K562 (cell line): ENCODE measurements around the gene PES1. TPM values are rescaled to one million over a fixed set of nuclear protein-coding genes. Genes with fewer than 3 reads are reported as not detected.

Source experiments
- ATAC-seq: fragments of 200-7000 bp; cut with Tn5 transposase; 3 replicates; pipeline ENCODE4 v1.9.1; 2020; ENCODE audit warnings: moderate library complexity
- BruUV-seq: library from RNA; stranded (reverse); fragments of 400-500 nt; replicated peaks from 2 replicates; lab custom pipeline; 2021; lab: Mats Ljungman, UMichigan
- CTCF ChIA-PET: fragments of 300-600 bp; formaldehyde crosslinking; extraction: SDS; loops from one replicate; lab custom pipeline; 2021; ENCODE audit warnings: low intra/inter-chr PET ratio; lab: Yijun Ruan, JAX
- POLR2A ChIA-PET: fragments of 300-600, 350-650 bp; sonication (Branson Sonifier 250); formaldehyde crosslinking; extraction: SDS; loops from one replicate; lab custom pipeline; 2021; ENCODE audit warnings: antibody characterized with exemption, inconsistent platforms; lab: Yijun Ruan, JAX
- DNase-seq, 4 experiments: peaks; one replicate each; pipeline versions ENCODE4 v3.0.0 to v3.0.0-alpha.2; 2011 to 2018; ENCODE audit warnings: low spot score in 3 of 4, mixed read lengths in 3 of 4; ENCODE audit errors: extremely low read depth in 1 of 4
- FAIRE-seq: peaks from 2 replicates; lab custom pipeline; 2011; peaks lifted over from hg19 to GRCh38; lab: Jason Lieb, UNC
- H2AFZ ChIP-seq: 2 replicates; pipeline ENCODE4 v1.6.0; 2011; ENCODE audit warnings: low read depth, low read length, control low read depth, inconsistent platforms
- H3K27ac ChIP-seq: fragments of 200-600 bp; 3 replicates; pipeline ENCODE4 v1.8.0; 2011; ENCODE audit warnings: low read depth, mild to moderate bottlenecking, control low read depth, inconsistent platforms, low read length, moderate library complexity, mixed read lengths; ENCODE audit errors: extremely low read depth
- H3K27me3 ChIP-seq, 2 experiments: fragments of 300-600 bp in 1 of 2; 2 replicates in 1 of 2; 3 replicates in 1 of 2; pipeline versions ENCODE4 v1.6.0 to v1.8.0; 2011; ENCODE audit warnings: inconsistent platforms in 2 of 2, low read length in 2 of 2, mild to moderate bottlenecking in 1 of 2, mixed read lengths in 1 of 2, moderate library complexity in 1 of 2; ENCODE audit not compliant: control insufficient read depth in 2 of 2, insufficient read depth in 2 of 2
- H3K36me3 ChIP-seq: fragments of 300-600 bp; 3 replicates; pipeline ENCODE4 v1.8.0; 2011; ENCODE audit warnings: mild to moderate bottlenecking, low read length, inconsistent platforms; ENCODE audit not compliant: control insufficient read depth, insufficient read depth
- H3K4me1 ChIP-seq, 2 experiments: fragments of 200-600 bp in 1 of 2; replicated peaks in 1 of 2; 2 replicates in 1 of 2; 3 replicates in 1 of 2; pipeline versions ENCODE4 v1.5.1 to v1.8.0; 2011; ENCODE audit warnings: inconsistent platforms in 2 of 2, low read length in 2 of 2, mild to moderate bottlenecking in 1 of 2, mixed read lengths in 1 of 2, moderate library complexity in 1 of 2; ENCODE audit not compliant: control insufficient read depth in 2 of 2, insufficient read depth in 2 of 2
- H3K4me2 ChIP-seq: 2 replicates; pipeline ENCODE4 v1.6.1; 2011; ENCODE audit warnings: low read length, control low read depth, inconsistent platforms, mixed read lengths; ENCODE audit not compliant: insufficient read depth
- H3K4me3 ChIP-seq: fragments of 200-600 bp; sonication (generic), shearing (Covaris generic); 2 replicates; pipeline ENCODE4 v1.5.1; 2016; ENCODE audit warnings: control low read depth, inconsistent platforms
- H3K79me2 ChIP-seq: fragments of 200-600 bp; 3 replicates; pipeline ENCODE4 v1.8.0; 2011; ENCODE audit warnings: low read length, inconsistent platforms; ENCODE audit not compliant: control insufficient read depth, insufficient read depth
- H3K9ac ChIP-seq, 2 experiments: 2 replicates each; pipeline versions ENCODE4 v1.6.0 to v1.6.1; 2011; ENCODE audit warnings: low read depth in 2 of 2, low read length in 2 of 2, control low read depth in 1 of 2, inconsistent platforms in 1 of 2, mild to moderate bottlenecking in 1 of 2, mixed read lengths in 1 of 2; ENCODE audit not compliant: insufficient read depth in 1 of 2
- H3K9me1 ChIP-seq: one replicate; pipeline ENCODE4 v1.6.0; 2011; ENCODE audit warnings: inconsistent platforms, mild to moderate bottlenecking, low read length, moderate library complexity; ENCODE audit not compliant: control insufficient read depth, insufficient read depth
- H3K9me3 ChIP-seq: replicated peaks from 2 replicates; pipeline ENCODE4 v1.5.1; 2011; ENCODE audit warnings: low read depth, low read length, inconsistent platforms; ENCODE audit not compliant: control insufficient read depth, insufficient read depth
- H4K20me1 ChIP-seq: replicated peaks from 2 replicates; pipeline ENCODE4 v1.6.1; 2011; ENCODE audit warnings: low read length, inconsistent platforms, mixed read lengths; ENCODE audit not compliant: control insufficient read depth, insufficient read depth
- ARID3B ChIP-seq: fragments of 250-450 bp; sonication (Bioruptor Pico); IDR thresholded peaks from 2 replicates; pipeline ENCODE4 v1.4.0; 2020; ENCODE audit warnings: borderline replicate concordance
- ETS2 ChIP-seq: IDR thresholded peaks from 2 replicates; pipeline ENCODE4 v1.6.1; 2016; ENCODE audit warnings: borderline replicate concordance, missing genetic modification characterization, mild to moderate bottlenecking, moderate library complexity, missing compliant biosample characterization; ENCODE audit not compliant: poor library complexity, severe bottlenecking
- LCOR ChIP-seq: sonication (generic); formaldehyde crosslinking; IDR thresholded peaks from 2 replicates; pipeline ENCODE4 v1.8.0; 2022; ENCODE audit warnings: mild to moderate bottlenecking, missing genetic modification reagents
- OTX1 ChIP-seq: fragments of 450-650 bp; formaldehyde crosslinking; IDR thresholded peaks from 2 replicates; pipeline ENCODE4 v1.4.0; 2022; ENCODE audit warnings: mild to moderate bottlenecking
- UBTF ChIP-seq, 2 experiments: IDR thresholded peaks; 2 replicates each; pipeline ENCODE4 v1.6.1; 2012; ENCODE audit warnings: improper control_type of control experiment in 2 of 2, low read depth in 2 of 2, low read length in 2 of 2, borderline replicate concordance in 1 of 2
- ZNF263 ChIP-seq: sonication (generic); formaldehyde crosslinking; IDR thresholded peaks from 2 replicates; pipeline ENCODE4 v1.8.0; 2022; ENCODE audit warnings: mild to moderate bottlenecking, missing genetic modification reagents, borderline replicate concordance
- ZNF408 ChIP-seq: fragments of 250-450 bp; sonication (Bioruptor Pico); IDR thresholded peaks from 2 replicates; pipeline ENCODE4 v1.4.0; 2020; ENCODE audit warnings: low read depth, mild to moderate bottlenecking, moderate library complexity
- ZNF41 ChIP-seq: fragments of 250-450 bp; sonication (Bioruptor Pico); conservative IDR thresholded peaks from 2 replicates; pipeline ENCODE4 v1.4.0; 2020; ENCODE audit warnings: mild to moderate bottlenecking
- ZNF518B ChIP-seq: fragments of 250-450 bp; sonication (Bioruptor Pico); IDR thresholded peaks from 2 replicates; pipeline ENCODE4 v1.5.0; 2021; ENCODE audit warnings: mild to moderate bottlenecking, moderate library complexity
- whole genome bisulfite sequencing: fragments of 100-300 bp; shearing (Covaris generic); methylation state at CpG from one replicate; pipeline ENCODE4 v1.1.6; 2016; ENCODE audit warnings: low coverage, mixed read lengths; ENCODE audit not compliant: insufficient coverage; ENCODE audit errors: missing lambda C conversion rate; 5-methylcytosine and 5-hydroxymethylcytosine counted together
- in situ Hi-C: fragments of 300-500 bp; cut with MboI; formaldehyde crosslinking; loops from 4 replicates; pipeline ENCODE4 v1.15.0; 2018; ENCODE audit warnings: inconsistent platforms, mixed read lengths
- intact Hi-C: fragments of 100-400 bp; cut with micrococcal nuclease; formaldehyde crosslinking; loops from 2 replicates; pipeline ENCODE4 v1.14.2; 2022
- polyA plus RNA-seq, 8 experiments: library from polyadenylated mRNA; depleted of rRNA in 4 of 8; stranded (reverse) in 5 of 8; unstranded in 3 of 8; fragments of >200 nt; fragmentation: Nextera tagmentation in 2 of 8; fragmentation: Illumina TruSeq in 1 of 8; extraction: Ambion mirVana in 2 of 8; extraction: Trizol in 1 of 8; gene quantifications; 2 replicates each; pipeline versions ENCODE4 v1.2.1 to v1.2.3, GENCODE V29; 2011 to 2014; ENCODE audit warnings: inconsistent platforms in 1 of 8, missing spikeins in 1 of 8
- total RNA-seq, 7 experiments: library from RNA; depleted of rRNA in 6 of 7; stranded (reverse); fragments of >200 nt in 6 of 7; fragmentation: Illumina TruSeq in 2 of 7; extraction: Trizol in 2 of 7; gene quantifications; 2 replicates each; pipeline versions ENCODE4 v1.2.1 to v1.2.3, GENCODE V29; 2011 to 2021; ENCODE audit warnings: low replicate concordance in 1 of 7

The PES1 gene
- total and polyA plus RNA-seq, 9 of the 15 experiments (the other 6 are each of a cell fraction or from before 2014, with no cell fraction given) = 6.5 to 158 (median 94.3) TPM

DNA sequence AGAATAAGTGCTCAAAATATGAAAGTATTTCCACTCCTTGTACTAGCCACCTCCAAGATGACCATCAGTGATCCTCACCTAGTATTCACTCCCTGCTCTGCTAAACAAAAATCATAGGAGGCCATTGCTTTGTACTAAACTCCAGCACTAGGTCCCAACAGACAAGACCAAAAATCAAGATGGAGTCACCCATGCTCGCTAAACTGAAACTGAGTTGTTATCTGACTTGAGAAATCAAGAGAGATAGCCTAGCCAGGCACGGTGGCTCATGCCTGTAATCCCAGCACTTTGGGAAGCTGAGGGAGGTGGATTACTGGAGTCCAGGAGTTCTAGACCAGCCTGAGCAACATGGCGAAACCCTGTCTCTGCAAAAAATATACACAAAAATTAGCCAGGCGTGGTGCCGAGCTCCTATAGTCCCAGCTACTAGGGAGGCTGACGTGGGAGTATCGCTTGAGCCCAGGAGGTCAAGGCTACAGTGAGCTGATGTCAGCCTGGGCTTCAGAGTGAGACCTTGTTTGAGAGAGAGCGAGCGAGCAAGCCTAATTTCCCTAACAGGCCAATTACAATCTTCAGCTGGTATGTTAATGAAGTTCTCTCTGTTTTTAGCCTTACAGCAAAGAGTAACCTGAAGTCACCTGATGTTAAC, 54.5 kb downstream of the PES1 start (continued):
- TF ChIP-seq ZNF41 (peak; percentile 89), OTX1 (CRISPR knock-in tag) (0 out of 2 replicates have a peak, but pooled peaks have one; percentile 61), ZNF518B (CRISPR knock-in tag) (no peak), ZNF408 (CRISPR knock-in tag) (no peak)

DNA sequence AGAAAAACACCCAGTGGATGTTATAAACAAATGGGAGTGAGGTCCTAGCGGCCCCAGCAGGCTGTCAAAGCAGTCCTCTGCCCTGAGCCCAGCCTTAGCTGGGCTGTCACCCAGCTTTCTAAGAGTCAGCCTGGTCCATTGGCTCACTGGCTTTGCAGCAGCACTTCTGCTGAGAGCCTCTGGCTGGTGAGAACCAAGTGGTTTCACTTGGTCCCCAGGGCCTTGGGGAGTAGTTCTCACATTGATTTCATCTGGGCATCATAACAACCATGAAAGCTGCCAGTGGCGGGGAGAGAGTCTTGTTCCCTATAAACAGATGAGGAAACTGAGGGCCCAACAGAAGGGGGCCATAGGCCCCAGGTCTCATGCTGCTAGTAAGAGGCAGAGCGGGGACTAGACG, 56.5 kb downstream of the PES1 start:
- Histone ChIP-seq H3K9me1 (no peaks in the 10 kb centered on the region), H4K20me1 (no peaks in the 10 kb centered on the region), H3K4me2 (no peak overlapping the region), H3K4me1 (no peaks in the 10 kb centered on the region; a peak in 2 of 5 replicates), H3K27ac (no peak overlapping the region), H3K4me3 (no peak overlapping the region), H2AFZ (no peak overlapping the region), H3K9me3 (no peaks in the 10 kb centered on the region), H3K27me3 (no peaks in the 10 kb centered on the region), H3K79me2 (no peaks in the 10 kb centered on the region), H3K9ac (no peak overlapping the region), H3K36me3 (no peaks in the 10 kb centered on the region)
- DNase-seq (no peak), FAIRE-seq (no peak), ATAC-seq (no peak)
- ChIA-PET POLR2A (no interaction called here), CTCF (no interaction called here)
- no peak for TF ChIP-seq ARID3B (CRISPR knock-in tag)
- no peak for TF ChIP-seq LCOR (CRISPR knock-in tag)
- TF ChIP-seq ZNF263 (CRISPR knock-in tag) = no peak
- TF ChIP-seq ETS2 = no peak
- no peak for TF ChIP-seq UBTF (IDR thresholded peaks at IDR 0.05; ENCODE audit: borderline replicate concordance in 1 of 2, low read depth in 2 of 2, low read length in 2 of 2)
- 57% methylated on average over 1 of the region's 4 CpGs for WGBS
- in situ Hi-C loops (no loop called here), intact Hi-C loops (no loop called here)
- BruUV-seq = no TSS peak
